Measurements from ENCODE around the gene LPP. TPM values are rescaled to one million over a fixed set of nuclear protein-coding genes. Genes with fewer than 3 reads are reported as not detected.

Gene LPP
- total and polyA plus RNA-seq, 2 donors from 2014 or later, result 6.7 to 233 TPM

- intact Hi-C loops (cut with DNase I), result no loop called here
- Histone ChIP-seq H3K36me3 (ENCODE audit: control insufficient read depth in 2 of 3, insufficient read depth in 3 of 3, low read length in 3 of 3) (no peaks in the 10 kb centered on the region), H3K9ac (ENCODE audit: low read length in 3 of 3) (no peak overlapping the region), H3K27me3 (ENCODE audit: control insufficient read depth, insufficient read depth, low read length) (no peaks in the 10 kb centered on the region), H3K4me3 (ENCODE audit: low read length in 3 of 3) (no peak overlapping the region), H3K27ac (ENCODE audit: low read depth in 2 of 2, low read length in 2 of 2) (no peak overlapping the region), H3K9me3 (ENCODE audit: control insufficient read depth in 2 of 3, insufficient read depth in 1 of 3, low read length in 3 of 3) (no peaks in the 10 kb centered on the region), H3K4me1 (ENCODE audit: control insufficient read depth in 2 of 3, insufficient read depth in 2 of 3, low read depth in 1 of 3, low read length in 3 of 3) (peaks cover 0 to 12% (median 5%) of the 10 kb centered on the region in 3 donors)
- no peak for DNase-seq
- no peak for FAIRE-seq
- TF ChIP-seq CTCF (IDR thresholded peaks at IDR 0.05; ENCODE audit: borderline replicate concordance, extremely low read depth, insufficient read depth), result no peak
These were observed 532.4 kb downstream of the LPP start for GRCh38 chr3:188686324-188686723.

- Histone ChIP-seq H3K36me3 (ENCODE audit: control insufficient read depth in 2 of 3, insufficient read depth in 3 of 3, low read length in 3 of 3) (no peaks in the 10 kb centered on the region), H3K4me1 (ENCODE audit: control insufficient read depth in 2 of 3, insufficient read depth in 2 of 3, low read depth in 1 of 3, low read length in 3 of 3) (peaks cover 0 to 9% (median 2%) of the 10 kb centered on the region in 3 donors), H3K9ac (ENCODE audit: low read length in 3 of 3) (no peak overlapping the region), H3K27me3 (ENCODE audit: control insufficient read depth, insufficient read depth, low read length) (no peaks in the 10 kb centered on the region), H3K9me3 (ENCODE audit: control insufficient read depth in 2 of 3, insufficient read depth in 1 of 3, low read length in 3 of 3) (no peaks in the 10 kb centered on the region), H3K27ac (ENCODE audit: low read depth in 2 of 2, low read length in 2 of 2) (no peak overlapping the region), H3K4me3 (ENCODE audit: low read length in 3 of 3) (no peak overlapping the region)
- peak; percentile 20 for TF ChIP-seq CTCF (IDR thresholded peaks at IDR 0.05; ENCODE audit: borderline replicate concordance, extremely low read depth, insufficient read depth)
- intact Hi-C loops (cut with DNase I), result no loop called here
- FAIRE-seq (no peak), DNase-seq (no peak)
These were observed 533.4 kb downstream of the LPP start for GRCh38 chr3:188687389-188687788.

GRCh38 chr3:188689101-188689574 lies 535.2 kb downstream of the LPP start:
- no peak overlapping the region for H3K9ac ChIP-seq (ENCODE audit: low read length in 3 of 3)
- no peak for TF ChIP-seq CTCF (IDR thresholded peaks at IDR 0.05; ENCODE audit: borderline replicate concordance, extremely low read depth, insufficient read depth)
- no peaks in the 10 kb centered on the region for H3K36me3 ChIP-seq (ENCODE audit: control insufficient read depth in 2 of 3, insufficient read depth in 3 of 3, low read length in 3 of 3)
- FAIRE-seq (no peak), DNase-seq (no peak)
- no peaks in the 10 kb centered on the region for H3K27me3 ChIP-seq (ENCODE audit: control insufficient read depth, insufficient read depth, low read length)
- H3K9me3 ChIP-seq (ENCODE audit: control insufficient read depth in 2 of 3, insufficient read depth in 1 of 3, low read length in 3 of 3), result no peaks in the 10 kb centered on the region
- H3K4me1 ChIP-seq (ENCODE audit: control insufficient read depth in 2 of 3, insufficient read depth in 2 of 3, low read depth in 1 of 3, low read length in 3 of 3), result no peaks in the 10 kb centered on the region
- H3K27ac ChIP-seq (ENCODE audit: low read depth in 2 of 2, low read length in 2 of 2), result no peak overlapping the region
- H3K4me3 ChIP-seq (ENCODE audit: low read length in 3 of 3), result no peak overlapping the region
- intact Hi-C loops (cut with DNase I), result no loop called here

GRCh38 chr3:188690064-188690463 lies 536.1 kb downstream of the LPP start:
- intact Hi-C loops (cut with DNase I), result no loop called here
- no peak for TF ChIP-seq CTCF (IDR thresholded peaks at IDR 0.05; ENCODE audit: borderline replicate concordance, extremely low read depth, insufficient read depth)
- DNase-seq (peak in 2 of 5 donors; percentile 29 to 39), FAIRE-seq (no peak)
- Histone ChIP-seq H3K36me3 (ENCODE audit: control insufficient read depth in 2 of 3, insufficient read depth in 3 of 3, low read length in 3 of 3) (no peaks in the 10 kb centered on the region), H3K9me3 (ENCODE audit: control insufficient read depth in 2 of 3, insufficient read depth in 1 of 3, low read length in 3 of 3) (no peaks in the 10 kb centered on the region), H3K4me1 (ENCODE audit: control insufficient read depth in 2 of 3, insufficient read depth in 2 of 3, low read depth in 1 of 3, low read length in 3 of 3) (no peaks in the 10 kb centered on the region), H3K27me3 (ENCODE audit: control insufficient read depth, insufficient read depth, low read length) (no peaks in the 10 kb centered on the region), H3K9ac (ENCODE audit: low read length in 3 of 3) (no peak overlapping the region), H3K4me3 (ENCODE audit: low read length in 3 of 3) (no peak overlapping the region), H3K27ac (ENCODE audit: low read depth in 2 of 2, low read length in 2 of 2) (no peak overlapping the region)

Measured in kidney (tissue), 14 donors.